ENCODE data around the gene CD96.

DNA sequence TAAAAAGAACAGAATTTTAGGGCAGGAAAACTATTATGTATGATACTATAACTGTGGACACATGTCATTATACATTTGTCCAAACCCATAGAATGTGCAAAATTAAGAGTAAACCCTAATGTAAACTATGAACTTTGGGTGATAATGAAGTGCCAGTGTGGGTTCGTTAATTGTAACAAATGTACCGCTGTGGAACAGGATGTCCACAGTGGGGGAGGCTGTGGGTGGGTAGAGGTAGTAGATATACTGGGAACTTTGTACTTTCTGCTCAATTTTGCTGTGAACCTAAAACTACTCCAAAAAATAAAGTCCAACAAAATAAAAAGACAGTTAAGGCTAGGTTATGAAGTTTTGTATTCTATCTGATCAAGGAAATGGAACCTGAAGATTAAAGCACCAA is 24.8 kb downstream of the CD96 start:
- TF ChIP-seq, protein P1, sequence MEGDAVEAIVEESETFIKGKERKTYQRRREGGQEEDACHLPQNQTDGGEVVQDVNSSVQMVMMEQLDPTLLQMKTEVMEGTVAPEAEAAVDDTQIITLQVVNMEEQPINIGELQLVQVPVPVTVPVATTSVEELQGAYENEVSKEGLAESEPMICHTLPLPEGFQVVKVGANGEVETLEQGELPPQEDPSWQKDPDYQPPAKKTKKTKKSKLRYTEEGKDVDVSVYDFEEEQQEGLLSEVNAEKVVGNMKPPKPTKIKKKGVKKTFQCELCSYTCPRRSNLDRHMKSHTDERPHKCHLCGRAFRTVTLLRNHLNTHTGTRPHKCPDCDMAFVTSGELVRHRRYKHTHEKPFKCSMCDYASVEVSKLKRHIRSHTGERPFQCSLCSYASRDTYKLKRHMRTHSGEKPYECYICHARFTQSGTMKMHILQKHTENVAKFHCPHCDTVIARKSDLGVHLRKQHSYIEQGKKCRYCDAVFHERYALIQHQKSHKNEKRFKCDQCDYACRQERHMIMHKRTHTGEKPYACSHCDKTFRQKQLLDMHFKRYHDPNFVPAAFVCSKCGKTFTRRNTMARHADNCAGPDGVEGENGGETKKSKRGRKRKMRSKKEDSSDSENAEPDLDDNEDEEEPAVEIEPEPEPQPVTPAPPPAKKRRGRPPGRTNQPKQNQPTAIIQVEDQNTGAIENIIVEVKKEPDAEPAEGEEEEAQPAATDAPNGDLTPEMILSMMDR (conservative IDR thresholded peaks at IDR 0.05 in 1 of 2, IDR thresholded peaks at IDR 0.05 in 1 of 2; ENCODE audit: low read depth in 1 of 2, low read length in 2 of 2): no peak
- no peak for TF ChIP-seq EZH2 (IDR thresholded peaks at IDR 0.05; ENCODE audit: low read length, missing control alignments)
